Activated CD8-positive, alpha-beta memory T cell treated with anti-CD3 and anti-CD28 coated beads, Interleukin-2, amount 50 U/mL, for 48 hours (primary cell): ENCODE results near the gene SPDEF.

Source experiments
- DNase-seq: peaks from one replicate; pipeline ENCODE4 v3.0.0-alpha.2; 2020

The SPDEF gene

GRCh38 chr6:34543421-34543820, 12.7 kb downstream of the SPDEF start:
- no peak for DNase-seq

- DNase-seq, result no peak
These were observed 15.3 kb downstream of the SPDEF start for GRCh38 chr6:34540841-34541240.

GRCh38 chr6:34540222-34540621, 15.9 kb downstream of the SPDEF start:
- no peak for DNase-seq

GRCh38 chr6:34539181-34539580, 16.9 kb downstream of the SPDEF start:
- DNase-seq, result no peak

- DNase-seq, result no peak
These were observed 17.5 kb downstream of the SPDEF start for GRCh38 chr6:34538581-34538980.

- no peak for DNase-seq
These were observed 18.1 kb downstream of the SPDEF start for GRCh38 chr6:34537922-34538550.

- DNase-seq, result no peak
These were observed 18.9 kb downstream of the SPDEF start for GRCh38 chr6:34536959-34537848.

GRCh38 chr6:34536251-34536958, 19.7 kb downstream of the SPDEF start:
- no peak for DNase-seq

- DNase-seq, result no peak
These were observed 20.5 kb downstream of the SPDEF start for GRCh38 chr6:34535646-34536045.

- DNase-seq, result no peak
These were observed 20.9 kb downstream of the SPDEF start for GRCh38 chr6:34535199-34535598.

- DNase-seq, result no peak
These were observed 21.5 kb downstream of the SPDEF start for GRCh38 chr6:34534656-34535055.

GRCh38 chr6:34534146-34534545, 22.0 kb downstream of the SPDEF start:
- no peak for DNase-seq

- no peak for DNase-seq
These were observed 23.9 kb downstream of the SPDEF start for GRCh38 chr6:34532230-34532629.

GRCh38 chr6:34531580-34532201, 24.4 kb downstream of the SPDEF start:
- DNase-seq, result no peak

- no peak for DNase-seq
These were observed 25.3 kb downstream of the SPDEF start for GRCh38 chr6:34530753-34531365.

GRCh38 chr6:34529665-34530327, 26.3 kb downstream of the SPDEF start:
- no peak for DNase-seq

GRCh38 chr6:34528996-34529664, 27.0 kb downstream of the SPDEF start:
- DNase-seq, result no peak

GRCh38 chr6:34527751-34528670, 28.1 kb downstream of the SPDEF start:
- no peak for DNase-seq

GRCh38 chr6:34526992-34527728, 29.0 kb downstream of the SPDEF start:
- DNase-seq, result peak; percentile 98
